NCI-H524 (cell line): Measurements from ENCODE around the gene HPS1.
A peak's percentile ranks its signal among the peaks of the same experiment; 100 is the strongest.

Source experiments
- DNase-seq, 2 experiments: peaks; one replicate each; lab custom pipeline; 2025; lab: John Stamatoyannopoulos, UW

HPS1 gene

GRCh38 chr10:98432330-98432729 is 14.4 kb downstream of the HPS1 start:
- no peak for DNase-seq

- no peak for DNase-seq
Observed at GRCh38 chr10:98431016-98431415, 15.7 kb downstream of the HPS1 start.

GRCh38 chr10:98430427-98430826 is 16.3 kb downstream of the HPS1 start:
- DNase-seq, result no peak

- DNase-seq, result no peak
Observed at GRCh38 chr10:98429320-98430072, 17.2 kb downstream of the HPS1 start.

GRCh38 chr10:98427011-98427515 is 19.7 kb downstream of the HPS1 start:
- no peak for DNase-seq

- DNase-seq, result peak in 1 of 2 experiments; percentile 6
Observed at GRCh38 chr10:98425511-98426352, 21.0 kb downstream of the HPS1 start.

GRCh38 chr10:98424295-98425254 is 22.2 kb downstream of the HPS1 start:
- DNase-seq, result no peak

- no peak for DNase-seq
Observed at GRCh38 chr10:98423691-98424120, 23.0 kb downstream of the HPS1 start.

- no peak for DNase-seq
Observed at GRCh38 chr10:98422182-98422581, 24.6 kb downstream of the HPS1 start.

GRCh38 chr10:98420786-98421185 is 25.9 kb downstream of the HPS1 start:
- no peak for DNase-seq

GRCh38 chr10:98419469-98420261 is 27.1 kb downstream of the HPS1 start:
- no peak for DNase-seq

GRCh38 chr10:98418665-98419468 is 27.9 kb downstream of the HPS1 start:
- no peak for DNase-seq

GRCh38 chr10:98417973-98418664 is 28.6 kb downstream of the HPS1 start:
- no peak for DNase-seq

GRCh38 chr10:98417481-98417959 is 29.2 kb downstream of the HPS1 start:
- no peak for DNase-seq

GRCh38 chr10:98416606-98417388 is 29.9 kb downstream of the HPS1 start:
- DNase-seq, result no peak

GRCh38 chr10:98415731-98416119 is 31.0 kb downstream of the HPS1 start:
- DNase-seq, result no peak

- peak; percentile 21 to 66 for DNase-seq
Observed at GRCh38 chr10:98414932-98415730, 31.6 kb downstream of the HPS1 start, which contains the start of gene PYROXD2. Gene PYROXD2 (minus strand): TSS chr10:98415182. CDS start chr10:98415135, 47 bp downstream.

- DNase-seq, result no peak
Observed at GRCh38 chr10:98414578-98414931, 32.2 kb downstream of the HPS1 start.
